GM19035 (cell line): ENCODE data around the gene SEMA5A.

Experiments
- ATAC-seq: cut with Tn5 transposase; IDR thresholded peaks from one replicate; pipeline ENCODE4 v1.9.1; 2021; ENCODE audit not compliant: unreplicated experiment

Gene SEMA5A, protein sequence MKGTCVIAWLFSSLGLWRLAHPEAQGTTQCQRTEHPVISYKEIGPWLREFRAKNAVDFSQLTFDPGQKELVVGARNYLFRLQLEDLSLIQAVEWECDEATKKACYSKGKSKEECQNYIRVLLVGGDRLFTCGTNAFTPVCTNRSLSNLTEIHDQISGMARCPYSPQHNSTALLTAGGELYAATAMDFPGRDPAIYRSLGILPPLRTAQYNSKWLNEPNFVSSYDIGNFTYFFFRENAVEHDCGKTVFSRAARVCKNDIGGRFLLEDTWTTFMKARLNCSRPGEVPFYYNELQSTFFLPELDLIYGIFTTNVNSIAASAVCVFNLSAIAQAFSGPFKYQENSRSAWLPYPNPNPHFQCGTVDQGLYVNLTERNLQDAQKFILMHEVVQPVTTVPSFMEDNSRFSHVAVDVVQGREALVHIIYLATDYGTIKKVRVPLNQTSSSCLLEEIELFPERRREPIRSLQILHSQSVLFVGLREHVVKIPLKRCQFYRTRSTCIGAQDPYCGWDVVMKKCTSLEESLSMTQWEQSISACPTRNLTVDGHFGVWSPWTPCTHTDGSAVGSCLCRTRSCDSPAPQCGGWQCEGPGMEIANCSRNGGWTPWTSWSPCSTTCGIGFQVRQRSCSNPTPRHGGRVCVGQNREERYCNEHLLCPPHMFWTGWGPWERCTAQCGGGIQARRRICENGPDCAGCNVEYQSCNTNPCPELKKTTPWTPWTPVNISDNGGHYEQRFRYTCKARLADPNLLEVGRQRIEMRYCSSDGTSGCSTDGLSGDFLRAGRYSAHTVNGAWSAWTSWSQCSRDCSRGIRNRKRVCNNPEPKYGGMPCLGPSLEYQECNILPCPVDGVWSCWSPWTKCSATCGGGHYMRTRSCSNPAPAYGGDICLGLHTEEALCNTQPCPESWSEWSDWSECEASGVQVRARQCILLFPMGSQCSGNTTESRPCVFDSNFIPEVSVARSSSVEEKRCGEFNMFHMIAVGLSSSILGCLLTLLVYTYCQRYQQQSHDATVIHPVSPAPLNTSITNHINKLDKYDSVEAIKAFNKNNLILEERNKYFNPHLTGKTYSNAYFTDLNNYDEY

DNA sequence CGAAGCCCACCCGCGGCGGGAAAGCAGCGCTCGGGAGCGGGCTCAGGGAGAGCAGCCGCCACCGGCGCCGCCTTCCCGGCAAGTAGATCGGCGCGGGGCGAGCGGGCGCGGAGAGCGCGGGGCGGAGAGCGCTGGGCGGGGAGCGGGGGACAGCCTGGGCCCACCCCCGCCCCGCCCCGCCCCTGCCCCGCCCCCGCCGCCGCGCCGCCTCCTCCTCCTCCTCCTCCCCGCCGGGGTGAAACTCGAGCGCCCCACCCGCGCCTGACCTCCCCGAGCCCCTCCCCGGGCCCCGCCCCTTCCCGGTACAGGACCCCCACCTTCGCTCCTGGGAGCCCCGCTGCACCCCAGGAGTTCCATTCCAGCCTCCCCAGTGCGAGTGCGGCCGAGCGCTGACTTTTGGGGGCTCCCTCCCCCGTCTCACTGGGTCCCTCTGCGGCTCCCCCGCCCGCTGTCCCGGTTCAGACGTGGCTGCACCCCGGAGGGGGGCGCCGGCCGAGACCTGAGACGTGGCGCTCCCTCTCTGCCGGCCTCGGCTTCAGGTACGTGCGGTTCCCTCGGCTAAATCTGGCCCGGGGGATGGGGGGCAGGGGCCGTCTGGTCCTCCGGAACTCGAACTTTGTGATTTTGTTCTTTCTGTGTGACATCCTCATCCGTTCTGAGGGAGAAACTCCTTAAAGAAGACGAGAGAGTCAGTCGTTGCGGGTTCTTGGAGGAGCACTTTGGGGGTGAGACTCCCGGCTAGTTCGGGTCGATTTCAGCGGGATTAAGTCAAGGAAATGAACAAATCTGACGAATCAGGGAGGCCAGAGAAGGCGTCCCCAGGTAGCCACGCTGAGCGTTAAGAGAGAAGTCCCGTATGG is at the start of gene SEMA5A:
Gene SEMA5A, minus strand, starts transcription at position 84 of the 860 bp plus-strand sequence. CDS start 166,129 bp downstream, outside the sequence.
- no peak for ATAC-seq

DNA sequence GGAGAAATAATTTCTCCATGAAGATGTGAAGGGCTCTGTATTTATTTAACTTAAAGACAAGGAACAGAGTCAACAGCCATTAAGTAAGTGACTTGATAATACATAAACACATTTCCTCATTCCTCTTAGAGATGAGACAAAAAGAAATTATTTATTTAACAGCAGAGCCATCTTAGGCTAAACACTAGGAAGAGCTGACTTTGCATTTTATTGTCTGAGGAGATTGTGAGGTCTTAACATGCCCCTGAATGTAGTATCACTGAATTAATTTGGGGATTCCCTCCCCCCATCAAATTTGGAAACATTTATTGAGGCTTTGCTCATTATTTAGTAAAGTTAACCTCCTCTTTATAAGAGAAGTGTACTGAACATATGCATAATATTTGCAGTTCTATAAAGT is 49.0 kb upstream of the SEMA5A start:
- ATAC-seq: no peak

DNA sequence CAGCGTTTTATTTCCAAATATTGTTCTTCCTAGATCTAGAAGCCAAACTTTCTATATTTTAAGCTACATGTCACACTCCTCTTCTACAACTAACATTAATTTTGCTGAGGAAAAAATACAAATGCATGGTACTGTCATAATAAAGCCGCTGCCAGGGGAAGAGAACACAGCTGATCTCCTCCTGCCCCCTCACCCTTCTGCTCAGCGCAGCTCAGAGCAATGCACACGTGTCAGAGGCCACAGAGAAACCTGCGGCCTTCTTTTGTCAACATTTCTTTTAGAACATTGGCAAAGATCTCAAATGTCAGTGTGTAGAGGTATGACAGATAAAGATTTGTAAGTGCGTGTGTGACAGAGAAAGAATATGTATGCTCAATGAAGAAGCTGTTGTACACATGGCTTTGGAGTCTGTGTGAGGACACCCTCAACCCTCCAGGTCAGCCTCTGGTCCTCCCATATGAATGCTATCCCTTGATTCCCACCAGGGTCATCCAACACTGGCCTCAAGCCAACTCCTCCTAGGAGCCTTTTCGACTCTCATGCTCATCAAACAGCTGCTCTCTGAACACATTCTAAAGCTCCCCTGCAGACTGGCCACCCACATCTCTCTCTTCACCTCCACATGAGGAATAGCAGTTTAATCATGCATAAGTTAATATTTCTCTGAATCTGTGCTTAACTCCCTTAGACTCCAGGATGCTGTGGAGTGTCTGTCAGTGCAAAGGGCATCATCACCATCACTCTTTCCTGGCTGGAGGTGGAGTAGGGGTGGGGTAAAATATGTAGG is 43.4 kb upstream of the SEMA5A start:
- ATAC-seq: no peak

DNA sequence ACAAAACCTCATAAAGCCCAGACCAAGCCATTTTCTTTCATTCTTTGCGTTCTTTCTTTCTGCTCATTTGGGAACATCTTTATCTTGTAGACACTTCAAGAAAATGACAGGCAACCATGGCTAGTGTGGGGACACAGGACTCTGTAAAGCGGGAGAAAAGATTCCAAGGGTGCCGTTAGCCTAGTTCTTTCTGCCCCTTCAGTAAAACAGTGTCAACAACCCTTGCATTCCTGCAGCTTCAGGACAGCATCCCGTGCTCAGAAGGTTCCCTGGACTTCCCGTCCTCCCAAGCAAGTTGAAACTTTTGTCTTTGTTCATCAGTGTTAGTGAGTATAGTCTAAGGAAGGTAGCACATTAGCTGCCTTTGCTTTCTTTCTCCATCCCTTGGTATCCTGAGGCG is 42.4 kb upstream of the SEMA5A start:
- ATAC-seq: no peak

DNA sequence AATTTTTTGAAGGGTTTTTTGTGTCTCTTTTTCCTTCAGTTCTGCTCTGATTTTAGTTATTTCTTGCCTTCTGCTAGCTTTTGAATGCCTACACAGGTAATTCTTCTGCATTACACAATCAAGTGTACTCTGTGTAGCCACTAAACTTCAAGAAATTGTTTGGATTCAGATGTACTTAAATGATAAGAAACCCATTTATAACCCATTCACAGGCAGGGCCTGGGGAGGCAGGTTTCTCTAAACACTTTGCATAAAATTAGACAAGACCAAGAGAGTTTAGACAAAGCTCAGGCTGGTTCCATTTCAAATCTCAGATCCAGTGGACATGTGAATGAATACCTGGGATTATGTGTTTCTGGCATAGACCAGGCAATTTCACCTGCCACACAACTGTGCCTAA is 41.3 kb upstream of the SEMA5A start:
- ATAC-seq: no peak

DNA sequence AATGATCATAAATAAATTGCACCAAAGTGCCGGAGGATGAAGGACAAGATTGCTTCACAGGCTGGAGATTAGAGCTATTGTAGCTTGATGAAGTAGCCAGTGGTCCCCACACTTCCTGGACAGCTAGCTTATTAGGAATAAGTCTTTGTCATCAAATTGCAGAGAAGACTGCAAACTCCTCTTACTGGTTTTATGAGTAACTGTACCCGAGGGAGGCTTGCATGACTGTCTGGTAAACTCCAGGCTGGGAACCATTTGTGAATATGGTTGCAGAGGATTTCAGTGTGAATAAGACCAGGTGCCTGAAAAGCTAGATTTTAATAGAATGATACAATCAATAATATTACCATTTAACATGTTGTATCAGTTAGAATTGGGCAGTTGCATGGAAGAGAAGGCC is 36.5 kb upstream of the SEMA5A start:
- ATAC-seq: no peak

DNA sequence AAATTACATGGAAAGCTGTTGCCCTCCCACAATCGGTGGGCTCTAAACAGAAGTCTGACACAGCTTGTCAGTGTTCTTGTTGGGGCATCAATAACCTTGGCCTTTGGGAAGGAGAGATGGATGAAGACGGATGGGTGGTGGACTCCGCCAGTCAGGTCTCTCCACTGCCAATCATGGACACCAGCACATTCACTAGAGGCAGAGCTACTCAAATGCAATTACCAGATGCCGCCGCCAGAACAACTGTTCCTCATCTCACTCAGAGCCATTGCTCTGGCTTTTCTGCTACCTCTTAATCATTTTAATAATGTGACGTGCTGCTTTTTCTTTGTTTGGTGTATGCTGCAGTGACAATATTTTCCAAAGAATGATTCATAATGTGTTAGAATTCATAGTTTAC is 27.9 kb upstream of the SEMA5A start:
- ATAC-seq: no peak

DNA sequence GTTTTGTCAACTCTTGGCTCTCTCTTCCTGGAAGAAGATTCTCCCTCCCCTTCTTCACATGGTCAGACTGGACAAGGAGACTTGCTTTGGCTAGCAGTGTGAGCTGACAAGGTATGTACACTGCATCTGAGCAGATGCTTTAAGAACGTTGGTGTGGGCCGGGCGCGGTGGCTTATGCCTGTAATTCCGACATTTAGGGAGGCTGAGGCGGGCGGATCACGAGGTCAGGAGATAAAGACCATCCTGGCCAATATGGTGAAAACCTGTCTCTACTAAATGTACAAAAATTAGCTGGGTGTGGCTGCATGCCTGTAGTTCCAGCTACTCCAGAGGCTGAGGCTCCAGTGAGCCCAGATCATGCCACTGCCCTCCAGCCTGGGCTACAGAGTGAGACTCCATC is 26.4 kb upstream of the SEMA5A start:
- ATAC-seq: no peak

DNA sequence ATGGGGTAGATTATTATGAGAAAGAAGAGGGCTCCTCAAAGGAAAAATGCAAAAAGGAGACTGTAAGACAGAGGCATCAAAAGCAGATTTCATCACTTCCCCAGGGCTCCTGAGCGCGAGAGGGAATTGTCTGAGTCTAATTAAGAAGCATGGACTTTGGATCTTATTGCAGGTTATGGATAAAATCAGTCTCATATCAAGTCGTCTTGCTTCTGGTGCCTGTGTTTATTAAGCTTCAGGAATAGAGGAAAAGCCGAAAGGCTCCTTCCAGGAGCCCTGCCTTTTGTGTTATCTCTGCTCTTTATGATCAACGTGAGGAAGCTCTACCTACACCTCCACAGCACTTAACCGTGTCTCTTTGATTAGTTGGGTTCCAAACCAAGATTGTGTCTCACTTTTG is 25.0 kb upstream of the SEMA5A start:
- no peak for ATAC-seq

DNA sequence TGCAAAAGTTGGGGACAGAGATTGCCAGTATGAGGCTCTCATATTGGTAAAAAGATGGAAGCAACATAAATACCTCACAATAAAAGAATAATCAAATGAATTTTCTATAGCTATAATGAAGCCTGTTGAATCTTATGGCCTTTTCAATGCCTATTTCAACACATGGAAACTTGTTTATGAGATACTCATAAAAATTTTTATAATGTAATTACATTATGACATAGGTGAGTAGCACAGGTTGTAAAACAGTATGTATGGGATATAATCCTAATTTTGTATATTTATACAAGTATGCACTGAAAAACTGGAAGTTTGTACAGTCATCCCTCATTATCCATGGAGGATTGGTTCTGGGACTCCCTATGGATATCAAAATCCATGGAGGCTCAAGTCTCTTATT is 21.2 kb upstream of the SEMA5A start:
- no peak for ATAC-seq

DNA sequence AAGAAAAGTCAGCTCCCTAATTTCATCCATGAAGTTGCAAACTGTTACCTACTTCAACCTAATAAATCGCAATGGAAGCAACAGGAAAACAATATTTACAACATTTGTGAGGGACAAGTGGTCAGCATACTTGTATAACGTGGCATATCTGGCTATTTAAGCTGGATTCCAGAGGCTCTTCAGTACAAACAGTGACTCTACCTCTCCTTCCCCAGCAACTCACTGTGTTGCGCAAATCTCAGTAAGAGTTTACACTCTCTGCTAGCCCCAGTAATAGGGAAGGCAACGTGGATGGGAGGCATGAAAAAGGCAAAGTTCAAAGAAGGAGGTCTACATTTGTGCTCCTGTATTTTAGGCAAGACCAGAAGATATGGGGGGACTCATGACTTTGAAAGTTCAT is 18.9 kb upstream of the SEMA5A start:
- no peak for ATAC-seq

DNA sequence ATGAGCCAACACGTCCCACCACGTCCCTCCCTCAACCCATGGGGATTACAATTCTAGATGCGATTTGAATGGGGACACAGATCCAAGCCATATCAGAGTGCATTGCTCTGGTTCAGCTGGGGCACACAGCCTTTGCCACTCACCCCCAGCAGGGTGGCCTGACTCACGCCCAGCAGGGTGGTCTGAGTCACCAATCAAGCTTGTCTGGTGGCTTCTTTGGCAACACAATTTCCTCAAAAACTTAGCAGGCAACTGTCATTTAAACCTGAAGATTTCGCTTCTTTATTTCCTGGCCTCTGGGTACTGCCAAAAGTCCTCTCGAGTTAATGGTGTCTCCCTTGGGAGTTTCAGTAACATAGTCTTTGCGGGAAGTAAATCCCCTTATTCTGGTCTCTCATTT is 16.3 kb upstream of the SEMA5A start:
- ATAC-seq: no peak

DNA sequence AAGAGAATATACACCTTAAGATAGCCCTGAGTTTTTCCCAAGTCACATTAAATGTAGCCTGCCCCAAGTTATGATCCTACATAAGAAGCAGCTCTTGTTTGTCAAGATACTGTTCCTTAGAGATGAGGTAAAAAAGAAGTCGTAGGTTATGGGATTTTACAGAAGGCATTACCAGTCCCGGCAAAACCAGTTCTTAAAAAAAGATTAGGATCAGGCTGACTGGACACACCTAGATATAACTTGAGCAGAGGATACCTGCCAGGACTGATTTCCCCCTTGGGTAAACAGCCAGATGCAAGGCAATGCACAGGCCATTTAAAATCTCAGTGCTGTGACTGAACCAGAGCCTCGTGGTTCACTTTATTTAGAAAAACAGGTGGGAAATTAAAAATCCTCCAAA is 14.1 kb upstream of the SEMA5A start:
- no peak for ATAC-seq

DNA sequence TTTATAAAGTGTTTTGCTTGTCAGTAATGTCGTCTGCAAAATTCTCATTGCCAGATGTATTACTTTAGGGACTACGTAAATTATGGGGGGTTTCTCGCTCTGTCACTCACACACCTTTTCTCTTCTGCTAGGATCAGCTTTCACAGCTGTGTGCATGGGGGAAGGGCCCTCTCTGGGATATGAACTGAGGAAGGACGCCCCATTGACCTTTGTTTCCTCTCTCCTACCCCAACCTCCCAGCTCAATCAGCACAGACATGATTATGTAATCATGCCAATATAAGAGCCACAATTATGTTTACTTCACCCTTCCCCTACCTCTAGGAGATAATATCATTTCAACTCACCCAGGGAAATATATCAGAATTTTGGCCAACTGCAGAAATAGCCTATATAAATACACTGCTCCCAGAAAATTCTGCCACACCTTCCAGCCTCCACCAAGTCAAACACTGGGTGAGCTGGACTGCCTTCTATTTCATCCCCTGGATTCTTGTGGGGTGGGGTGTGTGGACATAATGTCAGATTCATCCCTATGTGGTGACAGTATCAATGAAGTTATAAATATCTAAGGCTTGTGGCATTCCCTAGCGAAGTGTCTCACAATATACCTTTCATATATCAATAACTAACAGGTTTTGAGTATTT is 12.6 kb upstream of the SEMA5A start:
- no peak for ATAC-seq

DNA sequence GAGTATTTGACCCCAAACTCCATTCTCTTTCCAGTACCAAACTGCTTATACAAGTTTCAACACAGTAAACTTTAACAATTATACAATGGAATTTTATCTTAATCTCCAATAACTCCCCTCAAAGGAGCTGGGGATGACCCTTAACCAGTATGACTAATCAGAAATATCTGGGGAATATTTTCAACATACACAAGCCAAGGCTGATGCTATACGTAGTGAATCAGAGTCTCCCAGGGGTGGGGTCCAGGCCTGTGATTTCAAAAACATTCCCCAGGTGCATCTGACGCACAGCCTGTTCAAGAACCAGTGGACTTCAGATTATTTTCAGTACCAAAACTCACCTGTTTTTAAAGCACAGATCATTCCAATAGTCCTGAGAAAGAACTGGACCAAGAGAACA is 11.8 kb upstream of the SEMA5A start:
- no peak for ATAC-seq

DNA sequence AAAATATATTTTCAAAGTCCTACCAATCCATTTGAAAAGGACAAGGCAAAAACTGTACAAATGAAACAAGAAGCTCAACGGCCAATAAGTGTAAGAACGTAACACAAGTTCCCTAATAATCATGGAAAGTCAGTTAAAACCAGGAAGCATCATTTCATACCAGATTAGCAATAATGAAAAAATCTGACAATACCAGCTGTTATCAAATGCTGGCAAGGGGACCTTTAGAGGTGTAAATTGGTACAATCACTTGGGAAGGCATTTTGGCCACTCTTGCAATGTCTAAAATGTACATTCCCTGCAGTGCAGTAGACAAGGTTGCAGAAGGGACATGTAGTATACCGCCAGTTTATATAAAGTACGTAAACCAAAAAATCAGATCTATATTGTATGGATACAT is 10.1 kb upstream of the SEMA5A start:
- ATAC-seq: no peak

DNA sequence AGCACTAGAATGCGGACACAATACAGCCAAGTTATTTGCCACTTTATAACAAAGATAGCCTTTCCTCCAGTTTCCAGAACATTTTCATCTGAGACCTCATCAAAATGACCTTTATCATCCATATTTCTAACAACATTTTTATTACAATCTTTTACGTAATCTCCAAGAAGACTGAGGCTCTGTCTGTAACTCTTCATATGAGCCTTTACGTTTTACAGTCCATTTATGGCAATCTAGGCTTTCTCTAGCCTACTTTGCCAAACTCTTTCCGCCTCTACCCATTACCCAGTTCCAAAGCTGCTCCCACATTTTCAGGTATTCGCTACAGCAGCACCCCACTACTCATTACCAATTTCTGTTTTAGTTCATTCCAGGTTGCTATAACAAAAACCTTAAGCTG is 8.2 kb upstream of the SEMA5A start:
- no peak for ATAC-seq

DNA sequence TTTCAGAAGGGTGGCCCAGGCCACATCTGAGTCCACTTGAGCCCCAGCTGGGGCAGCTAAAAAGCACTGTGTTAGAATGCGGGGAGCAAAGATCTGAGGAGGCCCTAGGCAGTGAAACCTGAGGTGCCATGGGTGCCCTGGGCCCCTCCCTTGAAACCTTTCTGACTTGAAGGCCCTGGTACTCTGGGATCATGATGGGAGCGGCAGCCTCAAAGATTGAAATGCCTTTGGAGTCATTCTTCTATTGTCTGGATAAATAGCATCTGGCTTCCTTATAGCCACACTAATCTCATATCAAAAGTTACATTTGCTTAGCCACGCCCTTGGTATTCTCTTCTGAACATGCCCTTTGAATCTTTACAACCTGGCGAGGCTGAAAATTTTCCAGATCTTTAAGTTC is 7.7 kb upstream of the SEMA5A start:
- no peak for ATAC-seq
